ENCODE results near the gene EMC10. TPM values are rescaled to one million over a fixed set of nuclear protein-coding genes. Genes with fewer than 3 reads are reported as not detected.

EMC10 gene
- total RNA-seq, 1 experiment from 2014 or later, result 109 TPM

- Histone ChIP-seq H3K56ac (ENCODE audit: insufficient read length, low read depth, low read length) (no peak overlapping the region), H2BK5ac (ENCODE audit: insufficient read length, low read length) (no peak overlapping the region), H3K27me3 (ENCODE audit: insufficient read depth, low read length) (no peaks in the 10 kb centered on the region), H2AK5ac (ENCODE audit: insufficient read length, low read length) (no peak overlapping the region), H3K4me2 (ENCODE audit: insufficient read depth, insufficient read length, low read length) (no peak overlapping the region), H2BK12ac (ENCODE audit: insufficient read length, low read depth, low read length) (no peak overlapping the region), H3K79me2 (ENCODE audit: insufficient read depth, low read length) (no peaks in the 10 kb centered on the region), H3K23me2 (ENCODE audit: insufficient read length, low read depth, low read length, poor library complexity, severe bottlenecking) (no peaks in the 10 kb centered on the region), H2AFZ (ENCODE audit: low read length) (no peak overlapping the region), H3K9me3 (ENCODE audit: control insufficient read depth, low read depth, low read length) (peaks cover 6% of the 10 kb centered on the region), H3K23ac (ENCODE audit: insufficient read length, low read depth, low read length) (no peak overlapping the region), H4K8ac (replicated peaks; ENCODE audit: insufficient read length, low read depth, low read length) (no peak overlapping the region), H4K20me1 (ENCODE audit: control insufficient read depth, insufficient read depth, insufficient read length) (no peaks in the 10 kb centered on the region), H3K4me1 (ENCODE audit: insufficient read depth, low read length) (no peaks in the 10 kb centered on the region; the same call in 1 of the 2 replicates), H3K14ac (ENCODE audit: insufficient read depth, low read length) (no peak overlapping the region), H4K5ac (ENCODE audit: insufficient read length, low read depth, low read length) (no peak overlapping the region), H3K79me1 (ENCODE audit: insufficient read depth, low read depth, low read length, poor library complexity, severe bottlenecking) (no peaks in the 10 kb centered on the region), H3K9ac (ENCODE audit: extremely low read depth, insufficient read length, low read length) (no peak overlapping the region), H2BK20ac (ENCODE audit: low read depth, low read length, poor library complexity, severe bottlenecking) (no peak overlapping the region), H3T11ph (ENCODE audit: low read length) (no peak overlapping the region), H2BK120ac (ENCODE audit: low read depth, low read length, poor library complexity, severe bottlenecking) (no peak overlapping the region), H2BK15ac (ENCODE audit: low read depth, low read length) (no peak overlapping the region), H3K4ac (ENCODE audit: low read depth, low read length) (no peak overlapping the region), H4K91ac (ENCODE audit: insufficient read length, low read depth, low read length) (no peak overlapping the region), H3K18ac (ENCODE audit: insufficient read length, low read depth, low read length) (no peak overlapping the region), H3K27ac (ENCODE audit: insufficient read length, low read depth, low read length) (no peak overlapping the region)
- DNase-seq, result no peak
- Mint-ChIP-seq H3K27ac (no peak overlapping the region), H3K9me3 (peaks cover 8% of the 10 kb centered on the region in 2 experiments; a peak in 4 of 5 replicates), H3K27me3 (ENCODE audit: low read depth) (peaks cover 47% of the 10 kb centered on the region), H3K4me1 (peaks cover 5 to 8% of the 10 kb centered on the region in 2 experiments), H3K4me3 (no peak overlapping the region), H3K36me3 (ENCODE audit: insufficient read depth in 1 of 3, low read depth in 3 of 3) (peaks cover 0 to 18% (median 11%) of the 10 kb centered on the region in 3 experiments; a peak in 4 of 7 replicates)
- WGBS (ENCODE audit: extremely low coverage, insufficient read length, low lambda C conversion rate), result no CpG with 5 or more reads among the region's 14 CpGs
- no peak for TF ChIP-seq CTCF (conservative IDR thresholded peaks at IDR 0.05)
These were observed 54.9 kb downstream of the EMC10 start for GRCh38 chr19:50531171-50531612.
